Activated T-cell treated with anti-CD3 and anti-CD28 coated beads, Interleukin-2, amount 50 U/mL, for 72 hours (primary cell): ENCODE data around the gene PRR35. TPM values are rescaled to one million over a fixed set of nuclear protein-coding genes. Genes with fewer than 3 reads are reported as not detected.

Source experiments
- ATAC-seq, 2 donors: fragments of 150-1000 bp; cut with Tn5 transposase; replicated peaks in 1 of 2; 2 replicates each; pipeline ENCODE4 v1.10.0; 2021; ENCODE audit warnings: moderate library complexity in 2 of 2, mild to moderate bottlenecking in 1 of 2
- DNase-seq, 2 donors: peaks; one replicate each; pipeline ENCODE4 v3.0.0; 2021 to 2022; ENCODE audit warnings: mixed read lengths in 1 of 2
- H3K27ac Mint-ChIP-seq: one replicate; pipeline ENCODE4 v1.8.0; 2022; ENCODE audit warnings: mild to moderate bottlenecking, moderate library complexity, mixed read lengths
- H3K27me3 Mint-ChIP-seq: one replicate; pipeline ENCODE4 v1.8.0; 2022; ENCODE audit warnings: low read depth, mixed read lengths
- H3K36me3 Mint-ChIP-seq, 2 donors: one replicate each; pipeline ENCODE4 v1.8.0; 2022; ENCODE audit warnings: mixed read lengths in 2 of 2, mild to moderate bottlenecking in 1 of 2; ENCODE audit not compliant: insufficient read depth in 2 of 2
- H3K4me1 Mint-ChIP-seq: one replicate; pipeline ENCODE4 v1.8.0; 2022; ENCODE audit warnings: low read depth, mixed read lengths
- H3K4me3 Mint-ChIP-seq, 2 donors: one replicate each; pipeline ENCODE4 v1.8.0; 2022; ENCODE audit warnings: mild to moderate bottlenecking in 2 of 2, mixed read lengths in 2 of 2, moderate library complexity in 2 of 2
- H3K9me3 Mint-ChIP-seq, 2 donors: one replicate each; pipeline ENCODE4 v1.8.0; 2022; ENCODE audit warnings: mixed read lengths in 2 of 2
- total RNA-seq, 2 donors: library from RNA; stranded (reverse); gene quantifications; one replicate each; pipeline ENCODE4 v1.2.3, GENCODE V29; 2022

The PRR35 gene
- total RNA-seq, 2 donors from 2014 or later = 0.10 TPM; not detected in 1

DNA sequence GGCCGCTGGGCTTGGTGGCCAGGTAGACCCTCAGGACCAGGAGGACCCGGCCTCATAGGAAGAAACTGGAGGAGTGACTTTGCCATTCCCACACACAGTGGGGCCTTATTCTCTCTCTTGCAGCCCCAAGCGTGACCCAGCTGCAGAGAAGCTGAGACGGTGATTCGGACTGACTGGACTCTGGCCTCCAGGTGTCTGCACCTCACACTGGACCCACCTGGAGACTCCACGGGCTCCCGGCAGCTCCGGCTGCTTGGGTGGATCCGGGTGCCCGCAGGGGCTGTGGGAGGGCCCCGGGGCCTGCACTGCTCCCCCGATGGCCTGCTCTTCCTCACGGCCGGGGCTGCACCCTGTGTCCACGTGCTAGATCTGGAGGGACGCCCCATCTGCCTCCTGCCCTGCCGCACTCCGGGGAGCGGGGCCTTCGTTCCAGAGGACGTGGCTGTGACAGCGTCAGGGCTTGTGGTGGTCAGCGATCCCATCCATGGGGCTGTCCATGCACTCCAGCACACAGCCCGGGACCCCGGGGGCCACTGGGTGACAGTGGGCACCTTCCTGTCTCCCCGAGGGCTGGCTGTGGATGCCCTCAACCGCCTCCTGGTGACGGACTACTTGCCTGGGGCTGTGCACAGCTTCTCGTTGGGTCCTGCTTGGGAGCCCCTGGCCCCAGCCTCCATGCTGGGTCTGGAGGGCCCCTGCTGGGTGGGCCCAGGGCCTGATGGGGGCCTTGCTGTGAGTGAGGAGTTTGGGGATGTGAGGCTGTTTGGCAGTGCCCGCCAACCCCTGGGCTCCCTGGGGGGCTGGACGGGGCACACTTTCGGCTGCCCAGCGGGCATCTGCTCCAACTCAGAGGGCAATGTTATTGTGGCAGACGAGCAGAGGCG is 7.4 kb downstream of the PRR35 start:
- Mint-ChIP-seq H3K27me3 (no peaks in the 10 kb centered on the region), H3K27ac (peak overlapping the region; percentile 65), H3K9me3 (no peaks in the 10 kb centered on the region), H3K4me1 (peaks cover 38% of the 10 kb centered on the region), H3K36me3 (no peaks in the 10 kb centered on the region), H3K4me3 (peak overlapping the region; percentile 78 to 80)
- DNase-seq (no peak), ATAC-seq (no peak)

DNA sequence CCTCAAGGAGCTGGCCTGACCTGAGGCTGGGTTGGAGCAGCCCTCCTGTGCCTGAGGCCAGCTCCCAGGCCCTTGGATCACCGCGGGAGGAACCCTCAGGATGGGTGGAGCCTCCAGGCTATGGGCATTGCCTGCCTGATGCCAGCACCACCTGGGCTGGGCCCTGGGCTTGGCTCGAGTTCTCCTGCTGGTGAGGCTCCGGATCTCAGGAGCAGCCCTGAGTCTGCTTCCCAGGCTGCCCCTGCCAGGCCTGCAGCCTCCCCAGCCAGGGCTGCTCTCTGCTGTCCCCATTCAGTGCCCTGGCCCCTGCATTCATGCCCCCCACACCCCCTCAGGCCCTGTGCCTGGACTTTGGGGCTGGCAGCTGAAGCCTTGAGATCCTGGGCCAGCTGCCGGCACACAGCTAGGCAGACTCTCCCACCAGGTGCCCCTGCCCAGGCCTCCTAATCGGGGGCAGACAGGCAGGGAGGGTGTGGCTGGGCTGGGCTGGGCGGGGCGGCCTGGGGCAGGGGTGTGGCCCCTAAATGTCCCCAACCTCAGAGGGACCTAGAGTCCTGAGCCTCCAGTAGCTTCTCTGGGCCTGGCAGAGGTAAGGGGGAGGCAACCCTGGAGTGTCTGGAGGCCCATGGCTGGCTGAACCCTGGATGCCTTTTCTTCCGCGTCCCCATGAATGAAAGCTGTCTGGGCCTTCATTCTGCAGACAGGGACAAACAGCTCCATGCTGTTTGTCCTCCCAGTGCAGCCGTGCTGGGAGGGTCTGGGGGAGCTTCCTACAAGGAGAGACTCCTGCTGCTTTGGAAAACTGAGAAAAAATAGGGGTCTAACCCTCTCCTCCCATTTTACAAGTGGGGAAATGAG is 8.4 kb downstream of the PRR35 start:
- H3K4me3 Mint-ChIP-seq = peak overlapping the region; percentile 91 to 95
- H3K36me3 Mint-ChIP-seq = no peaks in the 10 kb centered on the region
- peaks cover 38% of the 10 kb centered on the region for H3K4me1 Mint-ChIP-seq
- ATAC-seq (no peak), DNase-seq (no peak)
- no peaks in the 10 kb centered on the region for H3K27me3 Mint-ChIP-seq
- no peaks in the 10 kb centered on the region for H3K9me3 Mint-ChIP-seq
- peak overlapping the region; percentile 92 for H3K27ac Mint-ChIP-seq

DNA sequence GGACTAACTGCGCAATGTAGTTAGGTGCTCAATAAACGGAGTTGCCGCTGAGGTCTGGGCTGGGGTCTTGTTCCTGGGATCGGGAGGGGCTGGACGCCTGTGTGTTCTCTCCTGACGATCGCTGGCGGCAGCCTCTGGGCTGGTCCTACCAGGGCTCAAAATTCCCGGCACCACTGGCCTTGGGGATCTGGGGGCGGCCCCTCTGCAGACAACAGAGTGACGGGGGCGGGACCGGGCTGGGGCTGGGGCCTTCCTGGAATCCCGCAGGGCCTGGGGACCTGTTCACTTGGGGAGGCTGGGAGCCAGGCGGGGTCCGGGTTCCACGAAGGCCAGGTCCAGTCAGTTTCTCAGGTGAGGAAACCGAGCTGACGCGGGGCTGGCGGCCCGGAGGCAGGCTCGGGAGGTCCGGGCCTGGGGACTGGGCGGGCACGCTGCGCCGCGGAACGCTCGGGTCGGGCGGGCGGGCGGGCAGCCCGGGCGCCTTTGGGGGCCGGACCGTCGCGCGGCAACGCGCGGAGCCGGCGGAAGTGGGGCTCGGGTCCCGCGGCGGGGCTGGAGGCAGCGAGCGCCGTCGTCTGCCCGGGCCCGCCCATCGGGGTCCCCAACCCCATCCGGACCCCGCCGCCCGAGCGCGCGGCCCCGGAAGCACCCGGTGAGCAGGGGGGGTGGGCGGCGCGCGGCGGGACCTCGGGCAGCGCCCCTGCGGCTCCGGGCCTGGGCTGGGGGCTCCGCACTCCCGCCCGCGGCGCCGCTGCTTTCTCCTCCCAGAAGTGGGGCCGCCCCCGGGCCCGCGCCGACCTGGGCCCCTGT is 9.5 kb downstream of the PRR35 start, which contains the start of gene PIGQ:
TSS of gene PIGQ (plus strand) at position 524 of the 810 bp plus-strand sequence. CDS start 4,107 bp downstream, outside the sequence.
- Mint-ChIP-seq H3K4me3 (peak within 1 kb of the TSS; percentile 91 to 95), H3K27me3 (no peaks in the 10 kb centered on the region), H3K9me3 (no peaks in the 10 kb centered on the region), H3K4me1 (peaks cover 38% of the 10 kb centered on the region), H3K36me3 (no peaks in the 10 kb centered on the region), H3K27ac (peak within 1 kb of the TSS; percentile 92)
- peak; percentile 82 to 88 for ATAC-seq
- DNase-seq = peak; percentile 75 to 77

DNA sequence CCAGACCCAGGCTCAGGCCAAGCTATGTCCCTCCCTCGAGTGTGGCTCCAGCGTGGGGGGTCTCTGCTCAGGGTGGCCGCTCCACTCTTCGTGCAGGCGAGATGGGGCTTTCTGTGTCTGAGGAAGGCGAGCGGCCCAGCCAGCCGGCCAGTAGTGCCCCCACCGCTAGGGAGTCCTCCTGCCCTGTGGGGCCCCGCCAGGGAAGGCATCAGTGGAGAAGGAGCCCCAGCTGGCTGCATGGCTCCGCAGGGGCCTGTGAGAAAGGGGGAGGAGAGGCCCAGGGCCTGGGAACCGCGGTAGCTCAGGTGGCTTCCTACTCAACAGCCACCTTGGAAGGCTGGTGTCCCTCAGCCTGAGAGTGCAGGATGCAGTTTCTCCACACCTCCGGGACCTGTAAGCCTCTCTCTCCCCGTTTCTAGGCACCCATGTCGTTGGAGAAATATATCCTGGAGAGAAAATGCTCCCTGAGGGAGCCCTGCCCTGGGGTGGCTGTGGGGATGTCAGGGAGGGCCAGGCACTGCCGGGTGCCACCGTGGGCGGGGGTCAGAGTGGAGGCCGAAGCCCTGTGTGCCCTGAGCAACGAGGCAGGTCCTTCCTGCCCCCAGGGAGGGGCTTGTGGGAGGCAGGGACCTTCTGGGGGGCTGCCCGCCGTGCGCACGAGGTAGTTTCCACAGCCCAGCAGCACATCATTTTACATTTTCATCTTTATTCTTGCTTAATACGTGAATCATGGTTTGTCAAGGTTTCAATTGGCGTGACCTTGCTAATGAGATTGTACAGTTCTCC is 12.9 kb downstream of the PRR35 start:
- peaks cover 26% of the 10 kb centered on the region for H3K4me1 Mint-ChIP-seq
- H3K4me3 Mint-ChIP-seq = no peak overlapping the region
- no peaks in the 10 kb centered on the region for H3K36me3 Mint-ChIP-seq
- ATAC-seq (no peak), DNase-seq (no peak)
- H3K27me3 Mint-ChIP-seq = no peaks in the 10 kb centered on the region
- H3K9me3 Mint-ChIP-seq = no peaks in the 10 kb centered on the region
- no peak overlapping the region for H3K27ac Mint-ChIP-seq

DNA sequence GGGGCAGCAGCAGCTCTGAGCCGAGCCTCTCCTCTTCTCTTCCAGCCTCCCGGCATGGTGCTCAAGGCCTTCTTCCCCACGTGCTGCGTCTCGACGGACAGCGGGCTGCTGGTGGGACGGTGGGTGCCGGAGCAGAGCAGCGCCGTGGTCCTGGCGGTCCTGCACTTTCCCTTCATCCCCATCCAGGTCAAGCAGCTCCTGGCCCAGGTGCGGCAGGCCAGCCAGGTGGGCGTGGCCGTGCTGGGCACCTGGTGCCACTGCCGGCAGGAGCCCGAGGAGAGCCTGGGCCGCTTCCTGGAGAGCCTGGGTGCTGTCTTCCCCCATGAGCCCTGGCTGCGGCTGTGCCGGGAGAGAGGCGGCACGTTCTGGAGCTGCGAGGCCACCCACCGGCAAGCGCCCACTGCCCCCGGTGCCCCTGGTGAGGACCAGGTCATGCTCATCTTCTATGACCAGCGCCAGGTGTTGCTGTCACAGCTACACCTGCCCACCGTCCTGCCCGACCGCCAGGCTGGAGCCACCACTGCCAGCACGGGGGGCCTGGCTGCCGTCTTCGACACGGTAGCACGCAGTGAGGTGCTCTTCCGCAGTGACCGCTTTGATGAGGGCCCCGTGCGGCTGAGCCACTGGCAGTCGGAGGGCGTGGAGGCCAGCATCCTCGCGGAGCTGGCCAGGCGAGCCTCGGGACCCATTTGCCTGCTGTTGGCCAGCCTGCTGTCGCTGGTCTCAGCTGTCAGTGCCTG is 14.0 kb downstream of the PRR35 start:
- ATAC-seq (no peak), DNase-seq (no peak)
- H3K9me3 Mint-ChIP-seq = no peaks in the 10 kb centered on the region
- H3K27me3 Mint-ChIP-seq = no peaks in the 10 kb centered on the region
- no peaks in the 10 kb centered on the region for H3K36me3 Mint-ChIP-seq
- H3K4me1 Mint-ChIP-seq = peaks cover 21% of the 10 kb centered on the region
- no peak overlapping the region for H3K27ac Mint-ChIP-seq
- H3K4me3 Mint-ChIP-seq = no peak overlapping the region

DNA sequence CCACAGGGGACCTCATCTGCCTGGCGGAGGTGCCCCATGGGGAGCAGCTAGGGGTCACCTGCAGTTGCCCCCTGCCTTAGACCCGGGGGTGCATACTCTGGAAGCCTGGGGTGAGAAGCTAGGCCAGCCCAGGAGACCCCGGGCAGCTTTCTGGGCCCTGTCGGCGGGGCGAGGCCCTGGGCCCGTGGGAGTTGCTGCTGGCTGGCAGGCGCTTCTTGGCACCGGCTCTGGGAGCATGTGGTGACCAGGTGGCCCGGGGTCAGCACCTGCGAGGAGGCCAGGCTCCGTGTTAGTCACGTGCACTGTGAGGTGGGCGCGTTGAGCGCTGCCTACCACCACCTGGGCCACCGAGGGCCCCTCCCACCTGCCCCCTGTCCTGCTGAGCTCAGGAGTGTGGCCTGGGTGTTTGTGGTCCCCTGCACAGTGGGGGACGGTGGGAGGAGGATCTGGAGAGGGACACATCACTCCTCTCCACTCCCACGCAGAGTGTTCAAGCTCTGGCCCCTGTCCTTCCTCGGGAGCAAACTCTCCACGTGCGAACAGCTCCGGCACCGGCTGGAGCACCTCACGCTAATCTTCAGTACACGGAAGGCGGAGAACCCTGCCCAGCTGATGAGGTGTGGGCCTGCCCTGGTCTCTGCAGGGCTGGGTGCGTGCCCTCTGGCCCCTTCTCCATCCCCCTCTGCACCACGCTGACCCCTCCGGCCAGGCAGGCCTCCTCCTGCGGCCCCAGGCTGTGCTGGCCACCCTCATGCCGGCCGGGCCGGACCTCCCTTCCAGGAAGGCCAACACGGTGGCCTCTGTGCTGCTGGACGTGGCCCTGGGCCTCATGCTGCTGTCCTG is 15.4 kb downstream of the PRR35 start:
- ATAC-seq (no peak), DNase-seq (no peak)
- Mint-ChIP-seq H3K9me3 (no peaks in the 10 kb centered on the region), H3K4me1 (peaks cover 16% of the 10 kb centered on the region), H3K36me3 (no peaks in the 10 kb centered on the region), H3K27ac (no peak overlapping the region), H3K27me3 (no peaks in the 10 kb centered on the region), H3K4me3 (no peak overlapping the region)

DNA sequence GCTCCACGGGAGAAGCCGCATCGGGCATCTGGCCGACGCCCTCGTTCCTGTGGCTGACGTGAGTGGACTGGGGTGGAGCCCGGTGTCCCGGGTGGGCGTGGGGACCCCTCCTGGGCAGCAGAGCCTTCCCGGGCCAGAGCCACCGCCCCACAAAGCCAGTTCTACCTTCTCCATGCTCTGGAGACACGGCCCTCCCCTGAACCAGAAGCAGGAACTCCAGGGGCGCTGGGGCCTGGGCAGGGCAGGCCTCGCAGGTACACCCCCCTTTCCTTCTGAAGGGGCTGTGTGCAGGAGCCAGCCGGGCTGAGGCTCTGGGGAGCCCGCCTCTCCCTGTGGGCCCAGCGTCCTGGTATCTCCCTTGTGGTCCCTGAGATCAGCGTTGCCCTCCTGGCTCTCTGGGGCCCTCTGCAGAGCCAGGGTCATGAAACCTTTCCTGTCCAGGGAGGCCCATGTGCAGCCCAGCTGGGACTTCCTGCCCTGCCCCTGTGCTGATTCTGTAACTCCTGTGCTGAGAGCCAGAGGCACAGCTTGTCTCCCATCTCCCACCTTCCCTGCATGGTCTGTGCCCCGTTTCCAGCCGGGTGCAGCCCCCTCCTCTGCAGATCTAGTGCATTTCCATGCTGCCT is 16.1 kb downstream of the PRR35 start:
- Mint-ChIP-seq H3K27ac (no peak overlapping the region), H3K36me3 (no peaks in the 10 kb centered on the region), H3K4me3 (no peak overlapping the region), H3K4me1 (peaks cover 8% of the 10 kb centered on the region), H3K27me3 (no peaks in the 10 kb centered on the region), H3K9me3 (no peaks in the 10 kb centered on the region)
- no peak for ATAC-seq
- no peak for DNase-seq

DNA sequence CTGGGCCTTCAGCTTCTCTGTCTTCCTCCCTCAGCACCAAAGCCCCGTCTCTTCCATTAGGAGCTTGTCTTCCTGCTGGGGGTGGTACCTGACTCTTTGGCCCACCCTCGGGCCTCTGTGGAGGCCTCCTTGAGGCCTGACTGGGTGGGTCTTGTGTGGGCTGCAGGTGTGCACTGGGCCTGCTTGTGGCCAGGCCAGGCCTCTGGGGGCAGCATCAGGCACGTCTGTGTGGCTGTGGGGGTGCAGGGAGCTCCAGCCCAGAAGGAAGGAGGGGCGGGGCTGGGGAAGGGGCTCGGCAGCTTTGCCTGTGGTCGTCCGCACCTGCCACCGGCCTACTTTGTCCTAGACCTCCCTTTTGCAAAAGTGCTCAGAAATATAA is 16.6 kb downstream of the PRR35 start:
- ATAC-seq = no peak
- H3K36me3 Mint-ChIP-seq = no peaks in the 10 kb centered on the region
- no peaks in the 10 kb centered on the region for H3K9me3 Mint-ChIP-seq
- H3K4me1 Mint-ChIP-seq = peaks cover 3% of the 10 kb centered on the region
- H3K27ac Mint-ChIP-seq = no peak overlapping the region
- no peak for DNase-seq
- H3K4me3 Mint-ChIP-seq = no peak overlapping the region
- H3K27me3 Mint-ChIP-seq = no peaks in the 10 kb centered on the region

DNA sequence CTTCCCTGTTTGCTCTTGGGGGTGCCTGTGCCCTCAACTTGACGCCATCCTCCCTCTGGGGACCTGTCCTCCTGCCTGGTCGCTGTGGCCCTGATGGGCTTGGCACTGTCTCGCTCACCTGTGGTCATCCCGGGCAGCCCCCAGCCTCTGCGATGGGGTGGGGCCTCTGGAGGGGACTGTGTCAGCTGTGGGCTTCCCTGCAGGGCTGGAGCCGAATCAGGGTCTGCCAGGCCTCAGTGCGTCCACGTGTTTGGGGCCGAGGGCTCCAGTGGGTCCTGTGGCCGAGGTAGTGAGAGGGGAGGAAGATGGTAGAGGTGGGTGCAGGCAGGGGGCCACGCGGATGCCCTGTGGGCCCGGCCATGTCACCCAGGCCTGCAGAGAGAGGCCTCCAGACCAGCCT is 17.6 kb downstream of the PRR35 start:
- no peaks in the 10 kb centered on the region for H3K27me3 Mint-ChIP-seq
- H3K9me3 Mint-ChIP-seq = no peaks in the 10 kb centered on the region
- no peak overlapping the region for H3K4me3 Mint-ChIP-seq
- DNase-seq (no peak), ATAC-seq (no peak)
- no peak overlapping the region for H3K27ac Mint-ChIP-seq
- no peaks in the 10 kb centered on the region for H3K36me3 Mint-ChIP-seq
- H3K4me1 Mint-ChIP-seq = no peaks in the 10 kb centered on the region

DNA sequence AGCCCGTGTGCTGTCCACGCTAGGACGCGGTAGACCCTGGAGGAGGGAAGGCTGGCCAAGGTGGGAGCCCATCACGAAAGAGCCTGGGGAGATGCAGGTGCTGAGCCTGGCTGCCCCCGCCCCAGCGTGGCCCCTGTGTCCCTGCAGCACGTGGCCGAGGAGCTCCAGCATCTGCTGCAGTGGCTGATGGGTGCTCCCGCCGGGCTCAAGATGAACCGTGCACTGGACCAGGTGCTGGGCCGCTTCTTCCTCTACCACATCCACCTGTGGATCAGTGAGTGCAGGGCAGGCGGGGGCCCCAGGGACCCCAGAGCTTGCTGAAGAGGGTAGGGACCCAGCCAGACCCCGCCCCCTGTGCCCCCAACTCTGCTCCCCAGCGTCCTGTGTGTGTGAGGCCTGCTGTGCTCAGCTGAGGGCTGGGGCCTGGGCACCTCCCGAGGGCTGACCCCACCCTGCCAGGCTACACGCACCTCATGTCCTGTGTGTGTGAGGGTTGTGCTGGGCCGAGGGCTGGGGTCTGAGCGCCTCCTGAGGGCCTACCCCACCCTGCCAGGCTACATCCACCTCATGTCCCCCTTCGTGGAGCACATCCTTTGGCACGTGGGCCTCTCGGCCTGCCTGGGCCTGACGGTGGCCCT is 18.2 kb downstream of the PRR35 start:
- no peak for DNase-seq
- H3K27ac Mint-ChIP-seq = no peak overlapping the region
- no peaks in the 10 kb centered on the region for H3K27me3 Mint-ChIP-seq
- ATAC-seq = no peak
- no peak overlapping the region for H3K4me3 Mint-ChIP-seq
- H3K9me3 Mint-ChIP-seq = no peaks in the 10 kb centered on the region
- no peaks in the 10 kb centered on the region for H3K4me1 Mint-ChIP-seq
- H3K36me3 Mint-ChIP-seq = no peaks in the 10 kb centered on the region
